ENCODE results near the gene LY6G5B.

LY6G5B gene

DNA sequence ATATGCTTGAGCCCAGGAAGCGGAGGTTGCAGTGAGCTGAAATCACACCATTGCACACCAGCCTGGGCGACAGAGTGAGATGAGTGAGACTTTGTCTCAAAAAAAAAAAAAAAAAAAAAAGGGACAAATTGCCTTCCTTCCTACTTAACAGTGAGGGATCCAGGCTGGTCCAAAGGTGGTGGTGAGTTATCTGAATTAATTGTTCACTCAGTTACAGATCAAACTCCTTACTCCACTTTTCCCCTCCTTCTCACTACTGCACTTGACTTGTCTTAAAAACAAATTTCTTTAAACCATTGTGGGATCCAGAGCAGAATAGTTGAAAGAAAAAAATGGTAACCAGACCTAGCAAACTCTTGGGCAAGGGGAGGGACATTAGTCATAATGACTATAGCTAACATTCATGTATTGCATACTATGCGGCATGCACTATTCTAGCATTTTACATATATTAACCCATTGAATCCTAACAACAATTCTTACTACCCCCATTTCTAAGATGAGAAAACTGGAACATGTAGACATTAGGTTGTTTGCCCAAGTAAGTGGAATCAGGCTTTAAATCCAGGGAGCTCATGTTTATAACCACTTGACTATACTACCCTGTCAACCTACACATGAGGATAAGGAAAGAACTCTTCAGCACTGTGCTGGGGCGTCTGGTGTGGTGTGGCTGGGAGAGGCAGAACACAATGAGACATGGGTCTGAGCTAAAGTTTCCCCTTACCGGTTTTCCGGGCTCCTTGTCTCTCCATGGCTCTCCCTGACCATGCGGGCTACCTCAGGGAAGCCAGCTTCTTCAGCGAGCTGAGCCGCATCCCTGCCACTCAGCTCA lies 6.4 kb upstream of the LY6G5B start:
- DNase-seq, result peak; percentile 46

DNA sequence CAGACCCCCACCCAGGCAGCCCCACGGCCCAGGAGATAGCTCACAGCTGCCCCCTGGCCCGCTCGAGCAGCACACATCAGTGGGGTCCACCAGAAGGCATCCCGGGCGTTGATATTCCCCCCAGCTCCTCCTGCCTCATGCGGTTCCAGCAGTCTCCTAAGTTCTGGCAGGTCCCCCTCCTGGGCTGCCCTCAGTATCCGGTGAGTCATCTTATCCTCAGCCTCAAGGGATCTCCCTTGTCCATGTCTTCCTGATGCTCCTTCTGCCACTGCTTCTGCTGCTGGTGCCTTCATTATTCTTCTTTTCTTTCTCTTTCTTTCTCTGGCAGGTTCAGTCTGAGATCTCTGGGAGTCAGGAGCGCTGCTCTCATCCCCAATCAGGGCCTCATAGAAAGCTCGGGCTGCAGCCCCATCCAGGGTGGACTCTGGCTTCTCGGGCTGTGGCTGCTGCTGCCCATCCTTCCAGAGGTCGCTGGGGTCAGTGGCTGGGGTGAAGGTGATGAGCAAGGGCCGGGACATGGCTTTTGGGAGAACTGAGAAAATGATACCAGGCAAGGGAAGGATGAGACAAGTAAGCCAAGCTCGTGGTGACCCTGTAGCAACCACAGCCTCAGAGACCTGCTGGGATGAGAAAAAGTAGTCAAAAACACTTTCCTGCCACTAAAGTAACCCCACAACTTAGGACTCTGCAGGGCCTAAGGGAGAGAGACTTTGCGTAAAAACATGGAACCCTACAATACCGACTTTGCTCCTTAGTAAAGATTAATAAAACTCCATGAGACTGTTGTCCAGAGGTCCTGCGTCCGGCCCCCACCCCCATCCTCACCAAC lies 5.6 kb upstream of the LY6G5B start:
- DNase-seq, result peak; percentile 79

DNA sequence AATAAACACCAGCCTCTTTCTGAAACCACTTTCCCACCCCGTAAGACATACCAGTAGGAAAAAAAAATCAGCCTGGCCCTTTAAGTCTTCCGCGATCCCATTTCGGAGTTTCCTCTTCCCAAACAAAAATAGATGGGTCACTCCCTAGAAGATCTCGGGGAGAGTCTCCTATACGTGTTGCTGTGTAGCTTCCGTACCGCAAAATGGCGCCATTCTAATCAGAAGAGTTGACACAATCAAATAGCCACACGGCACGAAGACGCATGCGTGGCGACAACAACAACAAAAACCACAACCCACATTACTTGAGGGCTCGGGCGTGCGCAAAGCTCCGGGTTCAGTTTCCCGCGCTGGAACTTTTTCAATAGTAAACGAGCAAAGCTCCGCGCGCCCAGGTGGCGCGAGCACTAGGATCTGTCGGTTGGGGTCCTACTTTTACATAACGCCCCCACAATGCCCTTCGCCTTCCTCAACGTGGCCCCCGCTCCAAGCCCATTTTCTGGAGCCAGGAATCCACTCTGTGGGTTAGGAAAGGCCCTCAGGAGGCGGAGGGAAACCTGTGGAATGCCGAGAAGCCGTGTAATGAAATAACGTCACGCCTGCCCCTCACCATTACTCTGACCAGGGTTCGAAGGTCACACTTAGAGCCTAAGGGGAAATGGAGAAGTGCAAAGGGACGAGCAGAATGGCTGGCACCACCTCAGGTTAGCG lies 4.8 kb upstream of the LY6G5B start, which contains the start of gene GPANK1:
TSS of gene GPANK1 (minus strand) at position 208 of the 711 bp plus-strand sequence. CDS start 519 bp downstream, outside the sequence.
- peak; percentile 94 for DNase-seq

DNA sequence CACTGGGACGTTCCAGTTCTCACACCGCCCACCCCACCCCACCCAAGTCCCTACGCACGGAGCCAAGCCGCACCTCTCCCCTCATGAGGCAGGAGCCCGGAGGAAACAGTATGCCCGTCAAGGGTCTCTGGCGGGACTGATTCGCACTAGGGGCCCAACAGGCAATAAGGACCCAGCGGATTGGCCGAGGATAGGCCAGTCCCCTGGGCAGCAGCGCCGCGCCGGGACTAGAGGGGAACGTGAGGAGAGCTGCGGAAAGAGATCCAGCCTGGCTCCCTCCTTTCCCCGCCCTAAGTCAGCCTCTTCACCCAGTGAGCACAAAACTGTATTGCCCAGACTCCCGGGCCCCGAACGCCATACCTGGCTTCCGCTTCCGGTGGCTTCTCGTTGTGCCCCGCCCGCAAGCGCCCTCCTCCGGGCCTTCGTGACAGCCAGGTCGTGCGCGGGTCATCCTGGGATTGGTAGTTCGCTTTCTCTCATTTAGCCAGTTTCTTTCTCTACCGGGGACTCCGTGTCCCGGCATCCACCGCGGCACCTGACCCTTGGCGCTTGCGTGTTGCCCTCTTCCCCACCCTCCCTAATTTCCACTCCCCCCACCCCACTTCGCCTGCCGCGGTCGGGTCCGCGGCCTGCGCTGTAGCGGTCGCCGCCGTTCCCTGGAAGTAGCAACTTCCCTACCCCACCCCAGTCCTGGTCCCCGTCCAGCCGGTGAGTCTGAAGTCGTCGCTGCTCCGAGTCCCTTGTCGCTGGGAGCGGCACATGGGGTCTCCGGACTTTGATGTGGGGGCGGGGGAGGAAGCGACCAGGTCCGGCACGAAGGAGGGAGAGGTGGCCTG lies 4.1 kb upstream of the LY6G5B start, which contains the start of gene CSNK2B:
TSS of gene CSNK2B (plus strand) at position 580 of the 836 bp plus-strand sequence. CDS start 752 bp downstream, outside the sequence.
- DNase-seq, result peak; percentile 97

DNA sequence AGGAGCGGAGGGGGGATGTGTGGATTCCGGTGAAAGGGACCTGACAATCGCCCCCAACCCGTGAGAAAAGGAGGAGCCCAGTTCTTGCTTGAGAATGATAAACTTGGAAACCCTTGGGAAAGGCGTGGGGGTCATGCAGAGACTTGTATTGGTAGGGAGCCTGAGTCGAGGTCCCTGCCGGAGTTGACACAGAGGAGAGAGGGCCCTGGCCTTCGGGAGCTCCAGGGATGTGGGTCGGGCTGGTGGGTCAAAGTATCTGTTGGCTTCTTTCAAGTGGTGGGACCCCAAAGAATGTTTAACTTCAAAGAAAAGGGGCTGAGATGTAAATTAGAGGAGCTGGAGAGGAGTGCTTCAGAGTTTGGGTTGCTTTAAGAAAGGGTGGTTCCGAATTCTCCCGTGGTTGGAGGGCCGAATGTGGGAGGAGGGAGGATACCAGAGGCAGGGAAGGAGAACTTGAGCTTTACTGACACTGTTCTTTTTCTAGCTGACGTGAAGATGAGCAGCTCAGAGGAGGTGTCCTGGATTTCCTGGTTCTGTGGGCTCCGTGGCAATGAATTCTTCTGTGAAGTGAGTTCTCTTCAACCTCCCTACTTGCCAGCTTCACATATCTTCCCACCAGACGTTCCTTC lies 3.3 kb upstream of the LY6G5B start:
- no peak for DNase-seq

DNA sequence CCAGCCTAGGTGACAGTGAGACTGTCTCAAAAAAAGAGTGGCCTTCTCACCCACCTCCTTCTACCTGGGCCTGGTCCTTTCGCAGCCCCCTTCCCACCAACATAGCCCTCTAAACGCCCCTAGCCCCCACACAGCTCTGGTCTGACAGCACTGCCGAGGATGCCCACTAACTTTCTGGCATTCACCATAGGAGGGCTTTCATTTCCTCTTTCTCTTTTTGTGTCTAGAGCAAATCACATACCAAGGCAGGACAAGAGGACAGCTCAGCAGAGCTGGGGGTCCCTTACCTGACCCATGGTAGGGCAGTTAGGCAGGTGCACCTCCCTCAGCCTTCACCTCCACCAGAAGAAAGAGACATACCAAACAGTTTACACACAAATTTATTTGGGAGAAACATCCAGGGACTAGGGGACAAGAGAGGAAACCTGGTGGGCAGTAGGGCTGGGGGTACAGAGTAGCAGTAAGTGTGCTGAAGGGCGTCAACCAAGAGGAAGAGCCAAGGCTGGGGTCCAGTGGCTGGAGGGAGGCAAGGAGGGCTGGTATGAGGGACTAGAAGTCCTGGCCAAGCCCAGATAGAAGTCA lies 6.6 kb downstream of the LY6G5B start:
- DNase-seq, result no peak

DNA sequence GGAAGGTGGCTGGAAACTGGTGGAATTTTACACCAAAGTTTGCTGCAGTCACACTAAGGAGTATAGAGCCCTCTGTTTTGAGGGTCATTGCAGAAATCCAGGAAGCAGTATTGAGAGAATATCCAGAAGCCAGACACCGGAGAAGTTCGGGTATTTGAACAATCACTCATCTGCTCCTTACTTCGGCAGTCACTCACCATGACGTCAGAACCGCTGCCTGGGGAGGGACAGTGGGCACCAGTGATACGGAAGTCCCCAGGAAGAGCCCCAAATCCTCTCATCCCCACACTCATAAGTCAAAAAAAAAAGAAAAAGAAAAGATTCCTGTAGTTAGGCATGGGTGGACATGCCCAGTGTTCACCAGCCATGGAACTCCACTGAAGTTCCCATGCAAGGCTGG lies 7.1 kb downstream of the LY6G5B start:
- DNase-seq, result no peak

DNA sequence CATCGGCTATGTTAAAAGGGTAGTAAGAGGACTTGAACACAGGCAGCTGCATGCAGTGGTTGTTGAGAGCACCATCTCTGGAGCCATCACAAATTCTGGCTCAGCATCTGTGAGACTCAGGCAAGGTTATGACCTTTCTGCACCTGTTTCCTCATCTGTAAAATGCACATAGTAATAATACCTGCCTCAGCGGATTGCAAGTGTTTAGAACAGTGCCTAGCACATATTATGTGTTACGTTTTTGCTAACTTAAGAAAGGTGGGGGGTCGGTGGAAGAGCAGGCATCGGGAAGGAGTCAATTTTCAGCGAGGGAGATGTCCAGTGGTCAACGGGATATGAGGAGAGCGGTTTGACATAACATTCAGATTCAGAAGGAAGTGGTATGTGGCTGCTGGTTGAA lies 8.2 kb downstream of the LY6G5B start:
- no peak for DNase-seq

DNA sequence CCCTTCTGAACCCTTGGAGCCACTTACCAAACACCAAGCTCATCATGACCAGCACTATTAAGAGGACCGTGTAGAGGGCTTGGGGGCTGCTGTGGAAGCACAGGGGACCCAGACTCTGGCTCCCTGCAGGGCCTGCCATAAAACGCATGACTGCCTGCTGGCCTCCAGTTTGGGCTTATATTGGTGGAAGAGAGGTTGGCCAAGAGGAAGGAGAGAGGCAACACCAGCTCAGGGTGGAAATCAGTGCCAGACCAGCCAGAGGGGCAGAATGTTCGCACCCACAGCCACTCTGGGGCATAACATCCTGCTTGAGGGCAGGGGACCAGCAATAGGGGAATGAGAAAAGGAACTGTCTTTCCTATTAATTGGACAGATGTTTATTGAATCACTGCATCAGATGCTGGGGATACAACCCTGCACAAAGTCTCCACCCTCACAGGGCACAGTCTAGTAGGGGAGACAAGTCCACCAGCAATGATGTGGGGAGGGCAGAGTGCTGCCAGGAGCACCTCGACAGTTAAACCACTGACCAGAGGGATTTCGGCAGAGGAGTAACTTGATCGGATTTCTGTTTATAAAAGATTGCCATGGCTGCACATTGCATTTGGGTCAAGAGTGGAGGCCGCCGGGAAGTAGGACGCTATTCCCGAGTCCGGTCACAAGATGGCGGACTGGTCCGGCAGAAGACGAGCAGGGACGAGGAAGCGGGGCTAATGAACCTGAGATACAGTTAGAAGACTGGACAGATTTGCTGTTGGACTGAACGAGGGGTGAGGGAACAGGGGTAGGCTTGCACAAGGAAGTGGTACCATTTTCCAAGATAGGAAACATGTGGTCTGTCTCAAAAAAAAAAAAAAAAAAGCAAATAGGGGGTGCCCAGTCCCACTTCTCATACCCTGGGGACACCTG lies 10.7 kb downstream of the LY6G5B start, which contains the start of gene LY6G5C:
TSS of gene LY6G5C (minus strand) at position 842 of the 909 bp plus-strand sequence. CDS start at position 148, 694 bp downstream.
- DNase-seq, result peak; percentile 82

DNA sequence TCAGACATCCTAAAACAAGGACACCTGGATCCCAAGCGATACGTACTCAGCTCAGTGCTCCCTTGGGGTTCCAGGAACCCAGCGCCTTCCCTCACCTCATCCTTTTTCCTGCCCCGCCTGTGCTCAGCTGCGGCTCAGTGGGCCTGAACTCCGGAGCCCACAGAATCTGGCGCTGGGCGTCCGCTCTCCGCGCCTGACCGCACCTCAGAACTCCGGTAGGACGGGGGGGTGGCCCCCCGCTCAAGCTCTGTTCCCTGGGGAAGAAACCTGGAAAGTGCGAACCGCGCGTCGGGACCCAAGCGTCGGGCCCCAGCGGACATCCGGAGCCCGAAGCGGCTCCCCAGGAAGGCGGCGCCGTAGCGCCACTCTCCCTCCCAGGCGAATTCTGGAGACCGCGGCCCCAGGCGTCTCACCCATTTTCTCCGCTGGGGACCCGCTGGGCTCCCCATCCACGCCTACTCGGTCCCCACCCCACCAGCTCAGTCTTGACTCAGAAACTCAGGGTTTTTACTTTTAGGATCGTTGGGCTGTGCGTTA lies 11.4 kb downstream of the LY6G5B start:
- DNase-seq, result peak; percentile 38

DNA sequence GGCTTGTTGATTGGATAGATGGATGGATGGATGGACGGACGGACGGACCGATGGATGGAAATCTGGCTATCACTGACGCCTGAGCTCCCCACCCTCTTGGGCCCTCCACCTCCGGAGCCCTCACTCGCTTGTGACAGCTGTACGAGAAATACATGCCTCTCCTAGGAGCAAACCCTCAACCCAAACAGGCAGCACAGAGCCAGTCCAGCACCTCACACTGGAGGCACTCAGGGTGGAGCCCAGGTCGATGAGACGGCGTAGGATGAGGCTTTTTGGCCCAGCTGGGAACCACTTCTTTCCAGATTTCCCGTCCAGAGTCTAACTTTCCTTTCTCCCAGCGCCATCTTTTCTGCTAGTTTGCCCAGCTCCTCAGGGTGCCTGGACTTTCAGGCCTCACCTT lies 13.8 kb downstream of the LY6G5B start:
- DNase-seq, result no peak

DNA sequence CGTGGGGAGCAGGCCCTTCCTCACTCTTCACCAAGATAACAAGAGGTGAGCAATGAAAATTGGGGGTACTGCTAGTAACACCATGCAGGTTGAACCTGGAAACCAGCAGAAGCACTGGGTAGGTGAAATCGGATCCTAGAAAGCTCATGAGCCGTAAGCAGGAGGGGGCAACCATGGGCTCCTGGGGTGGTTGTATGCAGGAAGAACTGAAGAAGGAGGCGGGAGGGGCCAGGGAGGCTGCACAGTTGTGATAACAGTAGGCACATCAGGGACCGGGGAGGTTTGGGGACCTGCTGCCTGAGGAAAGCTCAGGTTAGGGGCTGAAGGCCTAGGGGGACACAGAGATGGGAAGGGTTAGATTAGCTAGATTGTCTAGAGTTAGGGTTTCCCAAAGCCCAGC lies 16.7 kb downstream of the LY6G5B start:
- no peak for DNase-seq

DNA sequence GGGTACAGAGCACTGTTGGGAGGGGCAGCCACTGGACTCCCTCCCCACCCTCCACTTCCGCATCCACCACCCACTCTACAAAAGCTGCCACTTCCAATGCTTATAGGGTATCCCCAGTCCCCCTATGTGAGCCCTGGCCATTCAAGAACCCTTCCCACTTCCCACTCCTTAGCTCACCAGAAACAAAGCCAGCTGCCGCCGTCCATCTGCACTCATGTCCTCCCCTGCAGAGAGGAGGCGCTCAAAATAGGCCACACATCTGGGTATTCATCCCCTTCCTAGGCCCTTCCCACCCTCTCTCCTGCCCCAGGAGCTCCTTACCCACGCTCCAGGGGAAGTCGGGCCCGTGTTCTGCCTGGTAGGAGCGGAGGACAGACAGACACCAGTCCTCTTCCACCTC lies 17.5 kb downstream of the LY6G5B start:
- no peak for DNase-seq

DNA sequence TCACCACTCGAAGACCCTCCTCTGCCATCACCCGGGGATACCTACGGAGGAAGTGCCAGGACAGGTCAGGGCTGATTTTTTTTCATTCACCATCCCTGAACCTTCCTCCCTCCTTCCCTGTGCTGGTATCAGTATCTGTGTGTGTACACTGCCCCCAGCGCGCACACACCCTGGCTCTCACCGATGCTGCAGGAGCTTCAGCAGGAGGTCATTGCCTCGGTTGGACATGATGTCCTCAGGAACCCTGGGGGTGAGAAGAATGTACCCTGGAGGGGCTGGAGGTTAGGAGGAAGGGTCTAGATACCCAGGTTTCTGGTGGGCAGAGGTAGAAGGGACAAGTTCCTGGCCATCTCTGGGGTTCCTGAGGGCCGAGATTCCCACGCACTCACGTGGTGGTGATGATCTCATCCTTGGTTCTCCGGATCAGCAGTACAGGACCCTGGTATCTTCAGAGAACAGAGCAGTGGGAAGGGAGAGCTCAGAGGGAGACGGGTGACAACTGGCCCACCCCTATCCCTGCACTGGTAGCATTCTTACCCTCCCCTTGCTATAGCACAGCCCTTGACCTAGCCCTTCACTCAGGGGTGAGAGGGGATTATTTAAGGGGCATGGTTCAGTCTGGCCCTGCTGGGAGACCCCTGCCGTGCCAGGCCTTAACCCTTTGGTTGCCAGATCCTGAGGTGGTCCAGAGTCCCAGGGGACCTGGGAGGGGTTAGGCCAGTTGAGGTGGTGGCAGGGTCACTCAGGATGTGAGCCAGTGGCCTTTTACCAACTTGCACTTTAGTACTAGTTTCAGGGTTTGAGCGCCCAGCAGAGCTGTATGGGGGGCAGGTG lies 18.3 kb downstream of the LY6G5B start:
- DNase-seq, result no peak

DNA sequence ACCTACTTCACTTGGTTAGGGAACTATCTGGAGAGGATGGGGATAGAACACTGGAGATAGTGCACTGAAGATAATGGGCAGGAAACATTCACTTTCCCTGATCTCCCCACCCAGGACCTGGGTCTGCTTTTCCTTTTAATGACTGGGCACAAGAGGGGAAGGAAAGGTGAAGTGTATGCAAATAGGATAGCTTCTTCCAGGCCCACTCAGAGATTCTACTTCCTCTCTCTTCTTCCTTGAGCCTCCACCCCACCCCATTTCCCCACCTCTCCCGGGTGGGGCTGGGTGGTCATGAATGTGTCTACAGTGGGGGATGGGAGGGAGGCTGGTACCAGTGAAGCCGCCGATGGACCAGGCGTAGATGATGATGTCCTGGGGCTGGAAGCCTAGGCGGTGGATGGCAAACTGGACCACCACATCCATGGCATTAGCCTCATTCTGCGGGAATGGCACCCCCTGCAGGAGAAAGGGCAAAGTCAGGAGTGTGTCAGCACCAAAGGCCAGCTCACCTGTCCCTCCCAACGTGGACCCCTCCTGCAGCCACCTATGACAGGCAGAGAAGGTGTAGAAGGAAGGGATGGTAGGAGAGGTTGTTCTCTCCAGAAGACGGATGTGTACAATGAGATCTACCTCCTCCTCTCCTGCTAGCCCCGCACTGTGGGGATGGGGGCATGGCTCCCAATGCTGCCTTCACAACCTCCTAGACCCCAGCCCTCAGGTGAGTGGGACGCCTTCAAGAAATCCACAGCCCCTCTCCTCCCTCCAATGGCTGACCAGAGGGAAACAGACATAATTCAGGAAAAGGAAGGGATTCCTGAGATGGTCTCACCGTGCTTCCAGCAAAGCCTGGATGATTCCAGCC lies 19.7 kb downstream of the LY6G5B start:
- DNase-seq, result no peak

DNA sequence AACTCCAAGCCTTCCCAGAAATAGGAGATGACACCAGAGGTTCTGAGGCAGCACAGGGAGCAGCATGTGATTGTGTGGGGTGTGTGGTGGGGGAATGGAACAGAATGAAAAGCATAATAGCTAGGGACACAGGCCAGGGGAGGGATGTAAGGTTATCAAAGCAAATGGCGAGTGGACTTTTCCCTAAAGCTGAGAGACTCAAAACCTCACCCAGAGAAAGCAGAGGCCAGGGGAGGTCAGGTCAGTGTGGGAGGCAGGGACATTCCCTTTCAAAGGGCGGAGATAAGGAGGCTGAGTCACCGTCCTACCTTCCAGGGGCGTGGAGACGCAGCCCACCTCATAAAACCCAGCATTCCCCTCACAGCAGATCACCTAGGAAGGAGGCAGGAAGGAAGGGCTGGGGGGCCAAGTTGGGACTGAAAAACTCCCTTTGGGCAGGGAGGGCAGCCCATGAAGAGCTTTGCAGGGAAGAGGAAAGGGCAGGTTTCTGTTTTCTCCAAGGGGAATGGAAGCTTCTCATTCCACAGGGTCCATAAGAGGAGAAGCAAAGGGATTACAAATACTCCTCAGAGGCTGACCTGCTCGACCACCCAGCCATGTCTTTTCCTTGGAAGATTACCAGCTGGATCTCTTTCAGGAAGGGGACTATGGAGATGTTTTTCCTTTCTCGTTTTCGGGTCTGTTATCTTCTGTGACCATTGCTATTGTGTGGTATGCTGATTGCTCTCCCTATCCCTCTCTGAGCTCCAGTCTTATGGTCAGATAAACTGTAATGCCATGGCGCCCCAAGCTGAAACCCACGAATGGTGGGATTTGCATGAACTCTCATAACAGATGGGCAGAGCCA lies 20.7 kb downstream of the LY6G5B start:
- no peak for DNase-seq

DNA sequence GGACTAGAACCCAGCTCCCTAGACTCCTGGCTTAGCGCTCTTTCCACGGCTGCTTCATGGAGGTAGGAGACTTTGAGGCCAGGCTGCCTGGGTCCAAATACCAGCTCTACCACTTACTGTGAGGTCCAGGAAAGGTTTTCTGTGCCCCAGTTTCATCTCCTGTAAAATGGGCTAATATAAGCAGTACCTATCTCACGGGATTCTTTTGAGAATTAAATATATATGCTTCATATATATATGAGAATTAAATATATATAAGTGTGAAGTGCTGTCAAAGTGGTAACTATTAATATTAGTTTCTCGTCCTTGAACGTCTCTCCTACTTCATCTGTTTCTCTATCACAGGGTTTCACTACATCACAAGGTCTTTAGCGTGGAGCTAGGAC lies 21.3 kb downstream of the LY6G5B start:
- no peak for DNase-seq

Measured in fibroblast of skin of abdomen (primary cell).